Neural cell (in vitro differentiated cells): ENCODE results near the gene ARHGAP42.

Source experiments
- EP300 ChIP-seq: fragments of 450-650 bp; conservative IDR thresholded peaks from 2 replicates; pipeline ENCODE4 v1.6.1; 2014; ENCODE audit warnings: antibody characterized with exemption, mild to moderate bottlenecking, moderate library complexity; ENCODE audit not compliant: poor library complexity, severe bottlenecking
- EZH2 ChIP-seq: fragments of 200-600, 300-800 bp; shearing (Covaris generic), sonication (generic); IDR thresholded peaks from 2 replicates; pipeline ENCODE4 v1.6.1; 2014; ENCODE audit warnings: antibody characterized with exemption, low read length, borderline replicate concordance, mild to moderate bottlenecking; ENCODE audit not compliant: insufficient read depth, poor library complexity, severe bottlenecking
- MXI1 ChIP-seq: fragments of 450-650 bp; conservative IDR thresholded peaks from 2 replicates; pipeline ENCODE4 v1.6.1; 2014; ENCODE audit warnings: antibody characterized with exemption, mild to moderate bottlenecking; ENCODE audit not compliant: poor library complexity, severe bottlenecking
- POLR2AphosphoS5 ChIP-seq: IDR thresholded peaks from 2 replicates; pipeline ENCODE4 v1.6.1; 2012
- SMC3 ChIP-seq: fragments of 450-650 bp; conservative IDR thresholded peaks from 2 replicates; pipeline ENCODE4 v1.6.1; 2014; ENCODE audit warnings: antibody characterized with exemption, mild to moderate bottlenecking, moderate library complexity; ENCODE audit not compliant: poor library complexity
- TAF1 ChIP-seq: IDR thresholded peaks from 2 replicates; pipeline ENCODE4 v1.6.1; 2012; ENCODE audit warnings: low read depth
- TF ChIP-seq, protein P1 (sequence below): fragments of 450-650 bp; IDR thresholded peaks from 2 replicates; pipeline ENCODE4 v1.5.1; 2014; ENCODE audit warnings: antibody characterized with exemption, mild to moderate bottlenecking, moderate library complexity; ENCODE audit not compliant: poor library complexity, severe bottlenecking
- TF ChIP-seq, protein P2 (sequence below): IDR thresholded peaks from 2 replicates; pipeline ENCODE4 v1.6.1; 2012; ENCODE audit warnings: borderline replicate concordance

DNA sequence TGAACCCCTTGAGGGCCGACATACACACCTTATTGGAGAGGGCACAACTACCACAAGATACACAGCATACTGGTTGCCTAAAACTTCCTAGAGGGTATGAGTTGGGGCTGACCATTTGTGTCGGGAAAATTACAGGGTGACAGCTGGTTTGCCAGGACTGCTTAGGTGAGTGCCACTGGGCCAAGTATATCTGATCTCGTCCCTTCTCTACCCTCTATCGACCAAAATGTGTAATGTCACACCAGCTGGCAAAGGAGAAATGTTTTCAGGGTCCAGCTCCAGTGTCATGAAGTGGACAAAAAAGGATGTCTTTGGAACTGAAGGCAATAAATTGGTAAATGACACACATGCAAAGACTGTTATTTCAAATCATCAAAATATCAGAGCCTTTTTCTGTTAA lies 316.4 kb downstream of the ARHGAP42 start:
- TF ChIP-seq, protein P1, sequence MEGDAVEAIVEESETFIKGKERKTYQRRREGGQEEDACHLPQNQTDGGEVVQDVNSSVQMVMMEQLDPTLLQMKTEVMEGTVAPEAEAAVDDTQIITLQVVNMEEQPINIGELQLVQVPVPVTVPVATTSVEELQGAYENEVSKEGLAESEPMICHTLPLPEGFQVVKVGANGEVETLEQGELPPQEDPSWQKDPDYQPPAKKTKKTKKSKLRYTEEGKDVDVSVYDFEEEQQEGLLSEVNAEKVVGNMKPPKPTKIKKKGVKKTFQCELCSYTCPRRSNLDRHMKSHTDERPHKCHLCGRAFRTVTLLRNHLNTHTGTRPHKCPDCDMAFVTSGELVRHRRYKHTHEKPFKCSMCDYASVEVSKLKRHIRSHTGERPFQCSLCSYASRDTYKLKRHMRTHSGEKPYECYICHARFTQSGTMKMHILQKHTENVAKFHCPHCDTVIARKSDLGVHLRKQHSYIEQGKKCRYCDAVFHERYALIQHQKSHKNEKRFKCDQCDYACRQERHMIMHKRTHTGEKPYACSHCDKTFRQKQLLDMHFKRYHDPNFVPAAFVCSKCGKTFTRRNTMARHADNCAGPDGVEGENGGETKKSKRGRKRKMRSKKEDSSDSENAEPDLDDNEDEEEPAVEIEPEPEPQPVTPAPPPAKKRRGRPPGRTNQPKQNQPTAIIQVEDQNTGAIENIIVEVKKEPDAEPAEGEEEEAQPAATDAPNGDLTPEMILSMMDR, result no peak
- TF ChIP-seq SMC3 (no peak), POLR2AphosphoS5 (no peak), MXI1 (no peak), EZH2 (no peak), TAF1 (no peak), EP300 (no peak)
- TF ChIP-seq, protein P2, sequence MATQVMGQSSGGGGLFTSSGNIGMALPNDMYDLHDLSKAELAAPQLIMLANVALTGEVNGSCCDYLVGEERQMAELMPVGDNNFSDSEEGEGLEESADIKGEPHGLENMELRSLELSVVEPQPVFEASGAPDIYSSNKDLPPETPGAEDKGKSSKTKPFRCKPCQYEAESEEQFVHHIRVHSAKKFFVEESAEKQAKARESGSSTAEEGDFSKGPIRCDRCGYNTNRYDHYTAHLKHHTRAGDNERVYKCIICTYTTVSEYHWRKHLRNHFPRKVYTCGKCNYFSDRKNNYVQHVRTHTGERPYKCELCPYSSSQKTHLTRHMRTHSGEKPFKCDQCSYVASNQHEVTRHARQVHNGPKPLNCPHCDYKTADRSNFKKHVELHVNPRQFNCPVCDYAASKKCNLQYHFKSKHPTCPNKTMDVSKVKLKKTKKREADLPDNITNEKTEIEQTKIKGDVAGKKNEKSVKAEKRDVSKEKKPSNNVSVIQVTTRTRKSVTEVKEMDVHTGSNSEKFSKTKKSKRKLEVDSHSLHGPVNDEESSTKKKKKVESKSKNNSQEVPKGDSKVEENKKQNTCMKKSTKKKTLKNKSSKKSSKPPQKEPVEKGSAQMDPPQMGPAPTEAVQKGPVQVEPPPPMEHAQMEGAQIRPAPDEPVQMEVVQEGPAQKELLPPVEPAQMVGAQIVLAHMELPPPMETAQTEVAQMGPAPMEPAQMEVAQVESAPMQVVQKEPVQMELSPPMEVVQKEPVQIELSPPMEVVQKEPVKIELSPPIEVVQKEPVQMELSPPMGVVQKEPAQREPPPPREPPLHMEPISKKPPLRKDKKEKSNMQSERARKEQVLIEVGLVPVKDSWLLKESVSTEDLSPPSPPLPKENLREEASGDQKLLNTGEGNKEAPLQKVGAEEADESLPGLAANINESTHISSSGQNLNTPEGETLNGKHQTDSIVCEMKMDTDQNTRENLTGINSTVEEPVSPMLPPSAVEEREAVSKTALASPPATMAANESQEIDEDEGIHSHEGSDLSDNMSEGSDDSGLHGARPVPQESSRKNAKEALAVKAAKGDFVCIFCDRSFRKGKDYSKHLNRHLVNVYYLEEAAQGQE, result no peak
